Left ventricle myocardium inferior (tissue), 1 donor: Measurements from ENCODE around the gene SMIM35. TPM values are rescaled to one million over a fixed set of nuclear protein-coding genes. Genes with fewer than 3 reads are reported as not detected.

ENCODE experiments used
- DNase-seq: peaks from one replicate; pipeline ENCODE4 v3.0.0-alpha.2; 2020
- H3K27ac ChIP-seq: fragments of 200-600 bp; replicated peaks from 2 replicates; pipeline ENCODE4 v1.8.0; 2021
- H3K27me3 ChIP-seq: fragments of 200-600 bp; 2 replicates; pipeline ENCODE4 v1.8.0; 2021; ENCODE audit warnings: low read depth
- H3K36me3 ChIP-seq: fragments of 200-600 bp; 2 replicates; pipeline ENCODE4 v1.8.0; 2021
- H3K4me1 ChIP-seq: fragments of 200-600 bp; 2 replicates; pipeline ENCODE4 v1.8.0; 2021
- H3K4me3 ChIP-seq: fragments of 200-600 bp; 2 replicates; pipeline ENCODE4 v1.8.0; 2021; ENCODE audit warnings: mild to moderate bottlenecking, moderate library complexity
- H3K9me3 ChIP-seq: fragments of 200-600 bp; replicated peaks from 2 replicates; pipeline ENCODE4 v1.8.0; 2021
- CTCF ChIP-seq: fragments of 200-600 bp; IDR thresholded peaks from 2 replicates; pipeline ENCODE4 v1.8.0; 2021; ENCODE audit warnings: antibody characterized with exemption, mild to moderate bottlenecking, borderline replicate concordance
- intact Hi-C: fragments of 100-400 bp; cut with micrococcal nuclease; formaldehyde crosslinking; loops from one replicate; pipeline ENCODE4 v1.11.0; 2022
- total RNA-seq: library from RNA; stranded (reverse); fragmentation: NEBNext Ultra II Directional; extraction: Animal tissue kit (Norgen Biotek cat#: 25700); gene quantifications from one replicate; pipeline ENCODE4 v1.2.1, GENCODE V29; 2021
- donor health status: DM: no; HTN: yes; CAD: no; lungs with severe emphysema.

Gene SMIM35
- total RNA-seq, 1 donor from 2014 or later: not detected

- Histone ChIP-seq H3K27me3 (peaks cover 35% of the 10 kb centered on the region), H3K27ac (no peak overlapping the region), H3K4me1 (no peaks in the 10 kb centered on the region), H3K36me3 (no peaks in the 10 kb centered on the region), H3K4me3 (no peak overlapping the region), H3K9me3 (peaks cover 21% of the 10 kb centered on the region)
- no peak for TF ChIP-seq CTCF
- intact Hi-C loops: no loop called here
- DNase-seq: no peak
These were observed 69.0 kb downstream of the SMIM35 start for GRCh38 chr11:118017631-118018315.

DNA sequence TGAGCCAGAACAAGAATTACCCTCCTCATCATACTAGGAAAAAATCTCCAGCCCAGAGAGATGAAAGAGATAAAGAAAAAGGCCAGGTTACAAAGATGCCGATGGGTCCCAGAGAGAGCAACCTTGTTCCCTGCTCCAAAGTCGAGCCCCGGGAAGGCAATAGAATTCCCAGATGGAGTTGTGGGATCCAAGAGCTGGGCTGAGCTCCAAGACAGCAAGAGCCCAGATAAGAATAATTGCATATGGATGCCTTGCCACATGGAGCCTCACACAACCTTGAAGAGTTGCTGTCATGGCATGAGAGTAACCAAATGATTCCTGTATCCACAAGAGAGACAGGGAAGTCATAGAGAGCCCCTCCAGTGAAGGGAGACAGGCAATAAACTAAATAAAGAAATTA lies 69.7 kb downstream of the SMIM35 start:
- Histone ChIP-seq H3K27me3 (peaks cover 38% of the 10 kb centered on the region), H3K4me1 (no peaks in the 10 kb centered on the region), H3K27ac (no peak overlapping the region), H3K4me3 (no peak overlapping the region), H3K36me3 (no peaks in the 10 kb centered on the region), H3K9me3 (peaks cover 21% of the 10 kb centered on the region)
- no peak for DNase-seq
- no peak for TF ChIP-seq CTCF
- intact Hi-C loops: no loop called here

GRCh38 chr11:118016104-118016503 lies 70.7 kb downstream of the SMIM35 start:
- no peaks in the 10 kb centered on the region for H3K36me3 ChIP-seq
- intact Hi-C loops: no loop called here
- H3K27ac ChIP-seq: no peak overlapping the region
- TF ChIP-seq CTCF: no peak
- DNase-seq: no peak
- peaks cover 47% of the 10 kb centered on the region for H3K27me3 ChIP-seq
- H3K4me3 ChIP-seq: no peak overlapping the region
- H3K9me3 ChIP-seq: peaks cover 12% of the 10 kb centered on the region
- H3K4me1 ChIP-seq: no peaks in the 10 kb centered on the region

GRCh38 chr11:118015385-118015841 lies 71.3 kb downstream of the SMIM35 start:
- intact Hi-C loops: no loop called here
- Histone ChIP-seq H3K27ac (no peak overlapping the region), H3K36me3 (no peaks in the 10 kb centered on the region), H3K4me1 (no peaks in the 10 kb centered on the region), H3K4me3 (no peak overlapping the region), H3K27me3 (peaks cover 53% of the 10 kb centered on the region), H3K9me3 (peaks cover 5% of the 10 kb centered on the region)
- TF ChIP-seq CTCF: no peak
- no peak for DNase-seq

DNA sequence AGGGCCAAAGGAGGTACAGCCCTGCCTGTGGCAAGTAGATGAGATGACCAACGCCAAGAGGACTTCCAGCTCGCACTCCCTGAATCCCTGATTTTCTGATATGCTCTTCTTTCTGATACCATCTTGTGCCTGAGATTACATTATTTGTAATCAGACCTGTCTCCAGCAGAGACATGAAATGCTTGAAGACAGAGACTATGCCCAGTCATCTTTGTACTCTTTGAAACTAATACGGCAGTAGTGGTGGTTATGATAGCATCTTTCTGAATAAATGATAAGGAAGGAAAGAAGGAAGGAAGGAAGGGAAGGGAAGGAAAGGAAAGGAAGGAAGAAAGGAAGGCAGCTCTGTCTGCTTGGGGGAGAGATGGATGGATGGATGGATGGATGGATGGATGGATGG lies 72.7 kb downstream of the SMIM35 start:
- Histone ChIP-seq H3K27me3 (peaks cover 60% of the 10 kb centered on the region), H3K9me3 (no peaks in the 10 kb centered on the region), H3K27ac (no peak overlapping the region), H3K36me3 (no peaks in the 10 kb centered on the region), H3K4me3 (no peak overlapping the region), H3K4me1 (no peaks in the 10 kb centered on the region)
- no peak for DNase-seq
- no peak for TF ChIP-seq CTCF
- intact Hi-C loops: no loop called here
